NCI-H2081 treated with DMSO at 0.1 percent for 48 hours (cell line): Measurements from ENCODE around the gene MPHOSPH8.
"Not testable (repeated sequence)": the region's sequence is repeated elsewhere in the genome, so short reads cannot be mapped to it uniquely, and the experiment has no call there.

Experiments used
- DNase-seq: peaks from one replicate; lab custom pipeline; 2025; lab: John Stamatoyannopoulos, UW

MPHOSPH8 gene

GRCh38 chr13:19634256-19634740 lies 839 bp downstream of the MPHOSPH8 start:
- no peak for DNase-seq

- DNase-seq: not testable (repeated sequence)
Observed at GRCh38 chr13:19635926-19636325, 2.5 kb downstream of the MPHOSPH8 start.

- DNase-seq: no peak
Observed at GRCh38 chr13:19643652-19644051, 10.2 kb downstream of the MPHOSPH8 start.

- DNase-seq: no peak
Observed at GRCh38 chr13:19645000-19645399, 11.5 kb downstream of the MPHOSPH8 start.

GRCh38 chr13:19646063-19646462 lies 12.6 kb downstream of the MPHOSPH8 start:
- DNase-seq: no peak

- no peak for DNase-seq
Observed at GRCh38 chr13:19650742-19651141, 17.3 kb downstream of the MPHOSPH8 start.

- DNase-seq: no peak
Observed at GRCh38 chr13:19657872-19658591, 24.6 kb downstream of the MPHOSPH8 start.

- no peak for DNase-seq
Observed at GRCh38 chr13:19658831-19659230, 25.4 kb downstream of the MPHOSPH8 start.

- DNase-seq: no peak
Observed at GRCh38 chr13:19661126-19661525, 27.7 kb downstream of the MPHOSPH8 start.

GRCh38 chr13:19661561-19661960 lies 28.1 kb downstream of the MPHOSPH8 start:
- DNase-seq: no peak

GRCh38 chr13:19663416-19663979 lies 30.0 kb downstream of the MPHOSPH8 start:
- no peak for DNase-seq

GRCh38 chr13:19664481-19665230 lies 31.2 kb downstream of the MPHOSPH8 start:
- DNase-seq: no peak

- no peak for DNase-seq
Observed at GRCh38 chr13:19665427-19665859, 32.0 kb downstream of the MPHOSPH8 start.

- DNase-seq: no peak
Observed at GRCh38 chr13:19668778-19669177, 35.3 kb downstream of the MPHOSPH8 start.

GRCh38 chr13:19670147-19670546 lies 36.7 kb downstream of the MPHOSPH8 start:
- DNase-seq: no peak

- DNase-seq: no peak
Observed at GRCh38 chr13:19672990-19673389, 39.5 kb downstream of the MPHOSPH8 start.

- DNase-seq: no peak
Observed at GRCh38 chr13:19673473-19674430, 40.3 kb downstream of the MPHOSPH8 start.

- no peak for DNase-seq
Observed at GRCh38 chr13:19674898-19675297, 41.4 kb downstream of the MPHOSPH8 start.

- no peak for DNase-seq
Observed at GRCh38 chr13:19676168-19676567, 42.7 kb downstream of the MPHOSPH8 start.

- DNase-seq: no peak
Observed at GRCh38 chr13:19680751-19681150, 47.3 kb downstream of the MPHOSPH8 start.

GRCh38 chr13:19681517-19681916 lies 48.1 kb downstream of the MPHOSPH8 start:
- DNase-seq: no peak

GRCh38 chr13:19685034-19685433 lies 51.6 kb downstream of the MPHOSPH8 start:
- DNase-seq: no peak
